Central memory CD8-positive, alpha-beta T cell (primary cell): ENCODE measurements around the gene TSEN15.

Experiments used
- ATAC-seq: fragments of 150-1000 bp; cut with Tn5 transposase; replicated peaks from 2 replicates; pipeline ENCODE4 v1.10.0; 2022; ENCODE audit warnings: mild to moderate bottlenecking, moderate FRiP score, moderate number of reproducible peaks; ENCODE audit not compliant: poor library complexity, severe bottlenecking; ENCODE audit errors: extremely low read depth
- DNase-seq, 2 donors: peaks; one replicate each; pipeline ENCODE4 v3.0.0; 2021; ENCODE audit warnings: low spot score in 2 of 2
- H3K27ac Mint-ChIP-seq: one replicate; pipeline ENCODE4 v1.8.0; 2022; ENCODE audit warnings: low read depth, mild to moderate bottlenecking, moderate library complexity, mixed read lengths
- H3K27me3 Mint-ChIP-seq: one replicate; pipeline ENCODE4 v1.8.0; 2022; ENCODE audit warnings: mixed read lengths
- H3K36me3 Mint-ChIP-seq: one replicate; pipeline ENCODE4 v1.8.0; 2022; ENCODE audit warnings: mild to moderate bottlenecking, moderate library complexity, mixed read lengths; ENCODE audit not compliant: insufficient read depth
- H3K4me1 Mint-ChIP-seq: one replicate; pipeline ENCODE4 v1.8.0; 2022; ENCODE audit warnings: mixed read lengths
- H3K4me3 Mint-ChIP-seq: one replicate; pipeline ENCODE4 v1.8.0; 2022; ENCODE audit warnings: mild to moderate bottlenecking, moderate library complexity, mixed read lengths
- H3K9me3 Mint-ChIP-seq: one replicate; pipeline ENCODE4 v1.8.0; 2022; ENCODE audit warnings: mixed read lengths

TSEN15 gene

GRCh38 chr1:184051485-184052193 lies at the start of gene TSEN15:
Gene TSEN15, plus strand, starts transcription at chr1:184051730. Its CDS starts 26 bp downstream, at chr1:184051756.
- H3K9me3 Mint-ChIP-seq: no peaks in the 10 kb centered on the region
- H3K4me3 Mint-ChIP-seq: peak within 1 kb of the TSS; percentile 94
- peak; percentile 95 for ATAC-seq
- H3K36me3 Mint-ChIP-seq: peaks cover 10% of the 10 kb centered on the region
- peak within 1 kb of the TSS; percentile 94 for H3K27ac Mint-ChIP-seq
- peak; percentile 48 to 57 for DNase-seq
- H3K4me1 Mint-ChIP-seq: peaks cover 33% of the 10 kb centered on the region
- peaks cover 11% of the 10 kb centered on the region for H3K27me3 Mint-ChIP-seq

DNA sequence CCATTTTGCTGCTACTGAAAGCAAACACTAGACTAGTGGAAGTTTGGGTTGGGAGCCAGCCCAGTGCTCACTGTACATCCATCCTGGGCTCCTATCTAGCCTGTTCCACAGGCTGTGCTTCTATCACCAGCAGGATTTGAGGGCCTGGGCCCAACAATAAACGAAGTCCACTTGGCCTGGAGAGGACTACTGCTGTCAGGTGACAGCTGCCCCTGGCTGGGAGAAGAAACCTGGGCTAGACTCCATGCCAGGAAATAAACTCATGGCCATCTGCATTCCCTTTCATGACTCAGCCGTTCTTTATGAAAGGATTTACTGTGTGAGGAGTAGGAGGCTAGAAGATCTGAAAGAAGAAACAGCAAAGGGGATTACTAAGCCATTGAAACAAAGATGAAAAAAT lies 49.5 kb upstream of the TSEN15 start:
- DNase-seq: no peak
- Mint-ChIP-seq H3K4me1 (peaks cover 5% of the 10 kb centered on the region), H3K4me3 (no peak overlapping the region), H3K27ac (no peak overlapping the region), H3K36me3 (no peaks in the 10 kb centered on the region), H3K9me3 (no peaks in the 10 kb centered on the region), H3K27me3 (peaks cover 9% of the 10 kb centered on the region)
- no peak for ATAC-seq

- no peak overlapping the region for H3K27ac Mint-ChIP-seq
- ATAC-seq (no peak), DNase-seq (no peak)
- H3K27me3 Mint-ChIP-seq: peaks cover 9% of the 10 kb centered on the region
- H3K4me1 Mint-ChIP-seq: peaks cover 5% of the 10 kb centered on the region
- H3K9me3 Mint-ChIP-seq: no peaks in the 10 kb centered on the region
- H3K36me3 Mint-ChIP-seq: no peaks in the 10 kb centered on the region
- H3K4me3 Mint-ChIP-seq: no peak overlapping the region
Observed at GRCh38 chr1:184004935-184005334, 46.6 kb upstream of the TSEN15 start.

DNA sequence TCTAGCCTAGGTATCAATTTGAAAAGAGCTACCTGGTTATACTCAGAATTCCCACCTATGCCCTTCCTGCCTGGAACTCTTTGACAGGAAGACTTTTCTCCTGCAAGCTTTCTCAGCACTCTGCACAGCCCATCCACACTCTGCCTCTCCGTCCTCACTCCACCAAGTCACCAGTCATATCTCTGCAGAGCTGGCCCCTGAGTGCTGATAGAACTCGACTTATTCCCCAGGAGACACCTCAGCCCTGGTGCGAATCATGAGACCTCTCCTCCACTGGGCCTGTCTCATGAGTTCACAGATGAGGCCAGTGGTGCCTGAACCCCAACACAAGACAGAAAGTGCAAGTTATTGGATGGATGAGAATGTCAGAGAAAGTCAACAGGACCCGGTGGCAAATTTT lies 46.0 kb upstream of the TSEN15 start:
- Mint-ChIP-seq H3K27ac (no peak overlapping the region), H3K4me3 (no peak overlapping the region), H3K9me3 (no peaks in the 10 kb centered on the region), H3K4me1 (peaks cover 5% of the 10 kb centered on the region), H3K36me3 (no peaks in the 10 kb centered on the region), H3K27me3 (peaks cover 9% of the 10 kb centered on the region)
- DNase-seq: no peak
- no peak for ATAC-seq

DNA sequence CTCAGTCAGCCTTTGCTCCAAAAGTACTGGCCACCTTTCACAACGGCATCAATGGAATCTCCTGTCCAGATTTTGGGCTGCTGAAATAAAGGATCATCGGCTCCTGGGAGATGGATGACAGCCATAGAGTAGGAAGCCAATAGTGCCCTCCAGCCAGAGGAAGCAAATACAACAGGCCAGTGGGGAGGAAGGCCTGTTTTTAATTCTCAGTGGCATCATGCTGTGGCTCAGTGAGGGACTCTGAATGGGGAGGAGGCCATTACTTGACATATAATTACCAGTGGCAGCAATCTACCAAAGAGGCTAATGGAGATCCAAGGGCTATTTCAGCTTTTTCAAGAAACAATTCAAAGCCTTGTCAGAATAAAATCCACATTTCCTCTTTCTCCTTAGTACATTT lies 40.7 kb upstream of the TSEN15 start:
- no peak overlapping the region for H3K4me3 Mint-ChIP-seq
- no peaks in the 10 kb centered on the region for H3K27me3 Mint-ChIP-seq
- ATAC-seq (no peak), DNase-seq (no peak)
- H3K9me3 Mint-ChIP-seq: no peaks in the 10 kb centered on the region
- H3K27ac Mint-ChIP-seq: no peak overlapping the region
- no peaks in the 10 kb centered on the region for H3K4me1 Mint-ChIP-seq
- H3K36me3 Mint-ChIP-seq: peaks cover 2% of the 10 kb centered on the region

GRCh38 chr1:184012187-184012586 lies 39.3 kb upstream of the TSEN15 start:
- no peak for ATAC-seq
- peaks cover 2% of the 10 kb centered on the region for H3K36me3 Mint-ChIP-seq

DNA sequence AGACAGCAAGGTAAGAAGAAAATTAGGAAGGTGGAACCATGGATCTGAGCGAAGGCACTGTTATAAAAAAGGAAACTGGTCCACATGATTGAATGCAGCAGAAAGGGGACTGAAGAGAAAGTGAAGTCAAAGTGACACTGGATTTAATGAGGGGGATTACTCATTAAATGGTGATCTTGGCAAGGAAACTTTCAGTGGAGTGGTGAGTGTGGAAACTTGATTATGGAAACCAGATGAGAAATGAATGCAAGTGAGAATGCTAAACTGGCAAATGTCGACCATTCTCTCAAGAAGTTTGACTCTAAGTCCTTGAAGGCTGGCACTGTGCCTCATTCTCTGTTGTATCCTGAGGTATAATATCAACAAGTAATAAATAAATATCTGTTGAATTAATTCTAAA lies 37.3 kb upstream of the TSEN15 start:
- H3K36me3 Mint-ChIP-seq: peaks cover 2% of the 10 kb centered on the region
- no peak overlapping the region for H3K27ac Mint-ChIP-seq
- H3K27me3 Mint-ChIP-seq: no peaks in the 10 kb centered on the region
- ATAC-seq (no peak), DNase-seq (no peak)
- no peaks in the 10 kb centered on the region for H3K9me3 Mint-ChIP-seq
- H3K4me3 Mint-ChIP-seq: no peak overlapping the region
- H3K4me1 Mint-ChIP-seq: no peaks in the 10 kb centered on the region

More at GRCh38 chr1:184012187-184012586, 39.3 kb upstream of the TSEN15 start:
- no peak for DNase-seq
- no peak overlapping the region for H3K4me3 Mint-ChIP-seq
- H3K4me1 Mint-ChIP-seq: no peaks in the 10 kb centered on the region
- no peak overlapping the region for H3K27ac Mint-ChIP-seq
- no peaks in the 10 kb centered on the region for H3K9me3 Mint-ChIP-seq
- no peaks in the 10 kb centered on the region for H3K27me3 Mint-ChIP-seq

DNA sequence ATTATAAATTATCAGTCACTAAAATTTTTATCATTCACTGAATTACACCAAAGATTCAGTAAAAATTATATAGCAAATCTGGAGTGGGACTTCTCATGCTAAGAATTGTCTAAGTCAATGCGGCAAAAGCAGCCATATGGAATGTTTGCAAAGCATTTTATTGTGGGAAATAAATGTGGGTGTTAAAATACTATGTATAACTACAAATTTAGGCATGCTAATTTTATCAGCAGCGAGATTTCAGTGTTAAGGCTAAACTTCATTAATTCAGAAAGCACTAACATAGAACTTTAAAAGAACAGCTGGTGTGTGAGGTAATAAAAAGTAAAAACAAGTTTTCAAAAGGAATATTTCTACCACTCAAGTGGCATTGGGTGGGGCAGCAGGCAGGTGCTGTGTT lies 35.4 kb upstream of the TSEN15 start:
- Mint-ChIP-seq H3K36me3 (peaks cover 2% of the 10 kb centered on the region), H3K9me3 (no peaks in the 10 kb centered on the region), H3K27ac (no peak overlapping the region), H3K27me3 (no peaks in the 10 kb centered on the region), H3K4me3 (no peak overlapping the region), H3K4me1 (no peaks in the 10 kb centered on the region)
- no peak for DNase-seq
- ATAC-seq: no peak

- no peak for ATAC-seq
Observed at GRCh38 chr1:184017306-184017705, 34.2 kb upstream of the TSEN15 start.

DNA sequence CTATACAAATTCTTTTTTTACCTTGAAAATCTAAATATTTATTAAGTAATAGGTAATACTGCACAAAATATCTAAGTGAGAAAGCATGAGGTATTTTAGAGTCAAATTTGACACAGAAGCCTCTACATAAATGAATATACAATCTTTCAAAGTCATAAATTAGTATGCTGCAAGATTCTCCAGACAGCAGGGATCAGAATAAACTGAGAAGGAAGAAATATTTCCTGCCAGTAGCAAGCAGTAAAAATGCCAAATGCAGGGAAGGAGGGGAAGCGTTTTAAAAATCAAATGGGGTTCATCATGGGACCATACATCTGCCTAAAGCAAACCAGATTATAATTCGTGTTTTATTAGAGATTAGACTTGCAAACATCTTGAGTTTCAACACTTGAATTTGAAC lies 32.9 kb upstream of the TSEN15 start:
- no peak for DNase-seq
- ATAC-seq: no peak
- no peaks in the 10 kb centered on the region for H3K9me3 Mint-ChIP-seq
- no peaks in the 10 kb centered on the region for H3K4me1 Mint-ChIP-seq
- H3K27ac Mint-ChIP-seq: no peak overlapping the region
- H3K4me3 Mint-ChIP-seq: no peak overlapping the region
- no peaks in the 10 kb centered on the region for H3K27me3 Mint-ChIP-seq
- H3K36me3 Mint-ChIP-seq: peaks cover 2% of the 10 kb centered on the region

More at GRCh38 chr1:184017306-184017705, 34.2 kb upstream of the TSEN15 start:
- peaks cover 2% of the 10 kb centered on the region for H3K36me3 Mint-ChIP-seq
- H3K4me3 Mint-ChIP-seq: no peak overlapping the region
- H3K27ac Mint-ChIP-seq: no peak overlapping the region
- H3K27me3 Mint-ChIP-seq: no peaks in the 10 kb centered on the region
- no peaks in the 10 kb centered on the region for H3K9me3 Mint-ChIP-seq
- DNase-seq: no peak
- no peaks in the 10 kb centered on the region for H3K4me1 Mint-ChIP-seq

DNA sequence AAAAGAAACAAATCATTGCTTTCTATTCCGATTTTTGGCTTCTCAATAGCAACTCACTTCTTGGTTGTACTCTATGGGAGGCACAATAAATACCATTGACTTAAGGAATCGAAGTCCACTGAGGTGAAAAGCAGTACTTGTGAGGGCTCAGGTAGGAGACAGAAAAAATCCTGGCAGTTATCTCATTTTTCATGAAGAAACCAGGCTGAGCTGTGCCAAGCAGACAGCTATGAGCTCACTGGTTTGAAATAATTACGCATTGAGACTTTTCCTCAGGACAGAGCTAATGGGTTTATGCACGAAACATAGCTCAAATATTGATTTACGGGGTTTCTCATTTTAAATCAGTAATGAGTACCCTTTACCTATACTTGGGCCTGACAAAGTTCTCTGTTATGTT lies 32.5 kb upstream of the TSEN15 start:
- Mint-ChIP-seq H3K27me3 (no peaks in the 10 kb centered on the region), H3K27ac (no peak overlapping the region), H3K9me3 (no peaks in the 10 kb centered on the region), H3K36me3 (peaks cover 2% of the 10 kb centered on the region), H3K4me3 (no peak overlapping the region), H3K4me1 (no peaks in the 10 kb centered on the region)
- DNase-seq: no peak
- no peak for ATAC-seq

- DNase-seq (no peak), ATAC-seq (no peak)
- H3K9me3 Mint-ChIP-seq: no peaks in the 10 kb centered on the region
- H3K27ac Mint-ChIP-seq: no peak overlapping the region
- H3K4me1 Mint-ChIP-seq: no peaks in the 10 kb centered on the region
- H3K4me3 Mint-ChIP-seq: no peak overlapping the region
- H3K36me3 Mint-ChIP-seq: peaks cover 2% of the 10 kb centered on the region
- no peaks in the 10 kb centered on the region for H3K27me3 Mint-ChIP-seq
Observed at GRCh38 chr1:184019506-184019905, 32.0 kb upstream of the TSEN15 start.

- H3K9me3 Mint-ChIP-seq: no peaks in the 10 kb centered on the region
- H3K27ac Mint-ChIP-seq: no peak overlapping the region
- ATAC-seq (no peak), DNase-seq (no peak)
- H3K4me3 Mint-ChIP-seq: no peak overlapping the region
- H3K36me3 Mint-ChIP-seq: peaks cover 2% of the 10 kb centered on the region
- no peaks in the 10 kb centered on the region for H3K27me3 Mint-ChIP-seq
- H3K4me1 Mint-ChIP-seq: no peaks in the 10 kb centered on the region
Observed at GRCh38 chr1:184020328-184020727, 31.2 kb upstream of the TSEN15 start.
